Endodermal cell (in vitro differentiated cells): ENCODE measurements around the gene PMPCB. TPM values are rescaled to one million over a fixed set of nuclear protein-coding genes. Genes with fewer than 3 reads are reported as not detected.
"Not testable (repeated sequence)": the region's sequence is repeated elsewhere in the genome, so short reads cannot be mapped to it uniquely, and the experiment has no call there.

Experiments
- DNase-seq: peaks from one replicate; pipeline ENCODE4 v3.0.0-alpha.2; 2017
- H3K27ac ChIP-seq: 2 replicates; pipeline ENCODE4 v1.5.1; 2013; ENCODE audit warnings: mild to moderate bottlenecking, low read depth, low read length, moderate library complexity
- H3K27me3 ChIP-seq: 2 replicates; pipeline ENCODE4 v1.6.1; 2013; ENCODE audit warnings: mild to moderate bottlenecking, low read length, moderate library complexity; ENCODE audit not compliant: insufficient read depth, control insufficient read depth, poor library complexity, severe bottlenecking
- H3K36me3 ChIP-seq: 2 replicates; pipeline ENCODE4 v1.7.0; 2013; ENCODE audit warnings: mild to moderate bottlenecking, low read length, moderate library complexity; ENCODE audit not compliant: control insufficient read depth, insufficient read depth
- H3K4me1 ChIP-seq: one replicate; pipeline ENCODE4 v1.7.0; 2013; ENCODE audit warnings: low read length; ENCODE audit not compliant: control insufficient read depth, insufficient read depth
- H3K4me3 ChIP-seq: 2 replicates; pipeline ENCODE4 v1.5.1; 2013; ENCODE audit warnings: mild to moderate bottlenecking, low read length, moderate library complexity
- H3K9ac ChIP-seq: 2 replicates; pipeline ENCODE4 v1.6.1; 2013; ENCODE audit warnings: mild to moderate bottlenecking, low read length, moderate library complexity; ENCODE audit not compliant: poor library complexity, severe bottlenecking; ENCODE audit errors: extremely low read depth
- H3K9me3 ChIP-seq: 2 replicates; pipeline ENCODE4 v1.6.1; 2013; ENCODE audit warnings: mild to moderate bottlenecking, low read length, moderate library complexity; ENCODE audit not compliant: control insufficient read depth
- H3K27ac Mint-ChIP-seq: 2 replicates; pipeline ENCODE4 v1.8.0; 2020; ENCODE audit warnings: mixed read lengths
- H3K27me3 Mint-ChIP-seq: 2 replicates; pipeline ENCODE4 v1.8.0; 2021; ENCODE audit warnings: mild to moderate bottlenecking, mixed read lengths; ENCODE audit not compliant: insufficient read depth
- H3K36me3 Mint-ChIP-seq: 2 replicates; pipeline ENCODE4 v1.8.0; 2020; ENCODE audit warnings: low read depth, mixed read lengths
- H3K4me1 Mint-ChIP-seq: 2 replicates; pipeline ENCODE4 v1.8.0; 2020; ENCODE audit warnings: mixed read lengths
- H3K4me3 Mint-ChIP-seq: 2 replicates; pipeline ENCODE4 v1.8.0; 2020; ENCODE audit warnings: mild to moderate bottlenecking, moderate library complexity, mixed read lengths
- H3K9me3 Mint-ChIP-seq: 2 replicates; pipeline ENCODE4 v1.8.0; 2020; ENCODE audit warnings: mild to moderate bottlenecking, mixed read lengths
- CTCF ChIP-seq: fragments of 200-600 bp; sonication (generic); conservative IDR thresholded peaks from 2 replicates; pipeline ENCODE4 v1.5.0; 2021; ENCODE audit warnings: antibody characterized with exemption, mild to moderate bottlenecking
- WGBS, 2 experiments: methylation state at CpG; one replicate each; pipeline versions ENCODE4 v1.1.5 to v1.1.7; 2013; ENCODE audit warnings: missing lambda C conversion rate in 2 of 2, mixed read lengths in 1 of 2; ENCODE audit not compliant: insufficient coverage in 1 of 2, insufficient read length in 1 of 2; 5-methylcytosine and 5-hydroxymethylcytosine counted together
- total RNA-seq, 2 donors: library from RNA; stranded (reverse); fragmentation: NEBNext Ultra II Directional in 1 of 2; extraction: Animal tissue kit (Norgen Biotek cat#: 25700) in 1 of 2; gene quantifications; 2 replicates in 1 of 2; 3 replicates in 1 of 2; pipeline ENCODE4 v1.2.1, GENCODE V29; 2021

PMPCB gene
- total RNA-seq, 2 donors from 2014 or later, result 63.9 to 75.2 TPM

DNA sequence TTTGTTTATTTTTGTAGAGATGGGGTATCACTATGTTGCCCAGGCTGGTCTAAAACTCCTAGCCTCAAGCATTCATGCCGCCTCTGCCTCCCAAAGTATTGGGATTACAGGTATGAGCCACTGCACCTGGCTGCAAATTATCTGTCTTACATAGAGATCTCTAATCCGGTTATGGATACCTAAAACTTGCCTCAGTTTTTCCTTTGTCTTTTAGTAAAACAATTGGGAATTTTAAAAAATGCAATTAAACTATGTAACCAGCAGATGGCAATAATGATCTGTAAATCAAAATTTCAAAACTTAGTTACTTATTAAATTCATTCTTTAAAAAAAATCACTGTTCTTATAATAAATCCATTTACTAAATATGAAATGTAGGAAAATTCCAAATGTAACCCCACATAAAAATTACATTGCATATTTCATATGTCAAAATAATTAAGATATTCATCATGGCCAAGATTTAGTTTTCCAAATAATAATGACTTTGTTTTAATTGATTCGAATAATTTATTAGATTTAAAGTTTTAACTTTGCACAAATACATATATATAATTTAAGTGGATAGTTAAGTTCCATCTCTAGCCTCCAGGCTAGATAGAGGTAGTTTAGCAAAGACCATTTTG is 14.3 kb upstream of the PMPCB start:
- not testable (repeated sequence) for H3K27ac Mint-ChIP-seq, H3K36me3 Mint-ChIP-seq, DNase-seq, H3K27ac ChIP-seq, H3K4me3 Mint-ChIP-seq, H3K4me1 ChIP-seq, H3K9me3 ChIP-seq, H3K36me3 ChIP-seq, H3K9me3 Mint-ChIP-seq, H3K9ac ChIP-seq, H3K4me3 ChIP-seq
- Mint-ChIP-seq H3K27me3 (peaks cover 49% of the 10 kb centered on the region), H3K4me1 (peaks cover 12% of the 10 kb centered on the region)
- 65 to 83% methylated on average over 1 of the region's 3 CpGs for WGBS, 2 experiments
- peaks cover 26% of the 10 kb centered on the region for H3K27me3 ChIP-seq
- TF ChIP-seq CTCF, result peak; percentile 48

DNA sequence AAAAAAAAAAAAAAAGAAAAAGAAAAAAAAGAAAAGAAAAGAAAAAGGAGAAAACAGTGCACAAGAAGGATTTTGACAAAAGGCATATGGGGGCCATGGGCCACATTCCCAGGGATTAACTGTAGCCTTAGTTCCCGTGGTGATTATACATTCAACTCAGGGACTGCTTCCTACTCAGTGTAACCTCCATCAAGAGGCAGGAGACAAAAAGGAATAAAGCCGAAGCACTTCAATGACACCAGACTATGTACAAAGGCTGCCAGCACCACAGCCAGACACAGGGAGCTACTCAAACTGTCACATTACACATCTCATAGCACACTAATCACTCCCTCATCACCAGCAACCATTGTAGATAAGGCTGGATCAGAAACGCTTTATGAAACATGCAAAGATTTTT is 5.1 kb upstream of the PMPCB start:
- no peak overlapping the region for H3K27ac ChIP-seq
- no peak overlapping the region for H3K4me3 ChIP-seq
- H3K27me3 ChIP-seq, result peaks cover 16% of the 10 kb centered on the region
- no peaks in the 10 kb centered on the region for H3K36me3 ChIP-seq
- no peak overlapping the region for H3K9ac ChIP-seq
- 83 to 100% methylated on average over 1 to 3 of the region's 3 CpGs for WGBS, 2 experiments
- TF ChIP-seq CTCF, result no peak
- Mint-ChIP-seq H3K27me3 (peaks cover 19% of the 10 kb centered on the region), H3K9me3 (no peaks in the 10 kb centered on the region), H3K36me3 (no peaks in the 10 kb centered on the region), H3K4me1 (peaks cover 13% of the 10 kb centered on the region), H3K27ac (no peak overlapping the region), H3K4me3 (no peak overlapping the region)
- no peaks in the 10 kb centered on the region for H3K9me3 ChIP-seq
- H3K4me1 ChIP-seq, result no peaks in the 10 kb centered on the region
- no peak for DNase-seq

- WGBS, 2 experiments, result 95 to 100% methylated on average over 1 of the region's 1 CpG
- Histone ChIP-seq H3K4me3 (no peak overlapping the region), H3K9me3 (no peaks in the 10 kb centered on the region), H3K36me3 (no peaks in the 10 kb centered on the region), H3K4me1 (peaks cover 2% of the 10 kb centered on the region), H3K27ac (no peak overlapping the region), H3K9ac (no peak overlapping the region), H3K27me3 (peaks cover 16% of the 10 kb centered on the region)
- no peak overlapping the region for H3K27ac Mint-ChIP-seq
- peaks cover 21% of the 10 kb centered on the region for H3K4me1 Mint-ChIP-seq
- peaks cover 19% of the 10 kb centered on the region for H3K27me3 Mint-ChIP-seq
- H3K4me3 Mint-ChIP-seq, result no peak overlapping the region
- H3K36me3 Mint-ChIP-seq, result no peaks in the 10 kb centered on the region
- no peak for TF ChIP-seq CTCF
- H3K9me3 Mint-ChIP-seq, result no peaks in the 10 kb centered on the region
- no peak for DNase-seq
Observed at GRCh38 chr7:103293526-103293925, 3.7 kb upstream of the PMPCB start.
